Measurements from ENCODE around the gene MYADML2.

The MYADML2 gene

GRCh38 chr17:81980707-81981343, 33.8 kb upstream of the MYADML2 start:
- Histone ChIP-seq H3K27ac (no peak overlapping the region), H3K36me3 (peaks cover 18% of the 10 kb centered on the region), H3K9me3 (no peaks in the 10 kb centered on the region), H3K4me1 (ENCODE audit: control insufficient read depth in 1 of 2, insufficient read depth in 1 of 2, low read depth in 1 of 2, low read length in 1 of 2) (peaks cover 23 to 26% of the 10 kb centered on the region in 2 experiments), H3K4me3 (ENCODE audit: low read depth in 1 of 2, low read length in 1 of 2) (no peak overlapping the region), H3K27me3 (peaks cover 8% of the 10 kb centered on the region)
- TF ChIP-seq CTCF (IDR thresholded peaks at IDR 0.05): no peak

DNA sequence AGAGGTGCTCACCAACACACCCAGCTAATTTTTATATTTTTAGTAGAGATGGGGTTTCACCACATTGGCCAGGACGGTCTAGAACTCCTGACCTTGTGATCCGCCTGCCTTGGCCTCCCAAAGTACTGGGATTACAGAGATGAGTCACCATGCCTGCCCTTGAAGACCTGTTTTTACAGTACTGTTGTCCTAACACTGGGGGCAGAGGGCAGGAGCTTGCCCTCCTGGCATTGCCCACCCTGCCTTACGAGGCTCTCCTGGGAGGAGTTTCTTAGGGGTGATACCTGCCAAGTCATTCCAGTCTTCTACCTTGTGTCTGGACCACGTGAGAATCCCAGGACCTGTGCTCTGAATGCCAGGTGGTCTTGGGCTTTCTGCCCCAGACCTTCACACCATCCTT, 33.1 kb upstream of the MYADML2 start:
- Histone ChIP-seq H3K4me1 (ENCODE audit: control insufficient read depth in 1 of 2, insufficient read depth in 1 of 2, low read depth in 1 of 2, low read length in 1 of 2) (peaks cover 24 to 28% of the 10 kb centered on the region in 2 experiments), H3K4me3 (ENCODE audit: low read depth in 1 of 2, low read length in 1 of 2) (no peak overlapping the region), H3K27ac (no peak overlapping the region), H3K36me3 (peaks cover 12% of the 10 kb centered on the region), H3K9me3 (no peaks in the 10 kb centered on the region), H3K27me3 (peaks cover 8% of the 10 kb centered on the region)
- no peak for TF ChIP-seq CTCF (IDR thresholded peaks at IDR 0.05)

DNA sequence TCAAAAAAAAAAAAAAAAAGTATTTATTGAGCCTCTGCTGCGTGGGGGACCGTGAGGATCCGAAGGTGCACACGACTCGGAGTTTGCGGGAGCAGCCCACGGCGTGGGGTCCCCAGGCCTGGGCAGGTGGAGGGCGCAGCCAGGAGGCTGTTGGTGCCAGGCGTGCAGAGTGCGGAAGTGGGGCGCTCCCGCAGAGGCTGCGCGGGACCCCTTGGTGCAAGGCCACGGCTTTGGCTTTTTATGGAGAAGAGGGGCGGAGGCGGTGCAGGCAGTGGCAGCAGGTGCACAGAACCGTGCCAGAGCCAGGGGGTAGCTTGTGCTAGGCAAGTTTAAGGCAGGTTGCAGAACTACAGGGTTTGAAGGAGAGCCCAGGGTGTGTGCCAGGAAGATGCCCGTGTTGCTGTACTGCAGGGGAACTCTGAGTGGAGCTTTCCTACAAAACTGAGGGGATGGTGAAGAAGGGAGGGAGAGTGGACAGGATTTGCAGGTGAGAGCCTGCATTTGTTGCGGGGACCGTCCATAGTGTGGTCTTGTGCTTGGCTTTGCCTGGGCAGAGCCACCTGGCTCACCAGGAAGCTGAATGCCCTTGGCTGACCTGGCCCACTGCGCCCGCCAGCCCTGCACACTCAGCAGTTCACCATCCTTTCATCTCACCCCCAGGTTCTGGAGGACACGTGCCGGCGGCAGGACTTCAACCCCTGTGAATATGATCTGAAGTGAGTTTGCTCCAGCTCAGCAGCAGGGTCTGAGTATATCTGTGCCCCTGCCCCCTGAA, 31.7 kb upstream of the MYADML2 start:
- no peak overlapping the region for H3K27ac ChIP-seq
- H3K36me3 ChIP-seq: no peaks in the 10 kb centered on the region
- H3K9me3 ChIP-seq: no peaks in the 10 kb centered on the region
- TF ChIP-seq CTCF (IDR thresholded peaks at IDR 0.05): no peak
- peaks cover 29 to 34% of the 10 kb centered on the region in 2 experiments for H3K4me1 ChIP-seq (ENCODE audit: control insufficient read depth in 1 of 2, insufficient read depth in 1 of 2, low read depth in 1 of 2, low read length in 1 of 2)
- H3K27me3 ChIP-seq: peaks cover 11% of the 10 kb centered on the region
- peak overlapping the region in 1 of 2 experiments; percentile 78 for H3K4me3 ChIP-seq (ENCODE audit: low read depth in 1 of 2, low read length in 1 of 2)

GRCh38 chr17:81977211-81977808, 30.3 kb upstream of the MYADML2 start, which contains the start of gene ASPSCR1:
Gene ASPSCR1 (plus strand): TSS chr17:81977629. CDS start chr17:81977647, 18 bp downstream.
- H3K9me3 ChIP-seq: no peaks in the 10 kb centered on the region
- peaks cover 11% of the 10 kb centered on the region for H3K27me3 ChIP-seq
- peak; percentile 45 for TF ChIP-seq CTCF (IDR thresholded peaks at IDR 0.05)
- no peaks in the 10 kb centered on the region for H3K36me3 ChIP-seq
- peak within 1 kb of the TSS; percentile 78 to 83 for H3K4me3 ChIP-seq (ENCODE audit: low read depth in 1 of 2, low read length in 1 of 2)
- peaks cover 29 to 34% of the 10 kb centered on the region in 2 experiments for H3K4me1 ChIP-seq (ENCODE audit: control insufficient read depth in 1 of 2, insufficient read depth in 1 of 2, low read depth in 1 of 2, low read length in 1 of 2)
- H3K27ac ChIP-seq: peak within 1 kb of the TSS; percentile 93

DNA sequence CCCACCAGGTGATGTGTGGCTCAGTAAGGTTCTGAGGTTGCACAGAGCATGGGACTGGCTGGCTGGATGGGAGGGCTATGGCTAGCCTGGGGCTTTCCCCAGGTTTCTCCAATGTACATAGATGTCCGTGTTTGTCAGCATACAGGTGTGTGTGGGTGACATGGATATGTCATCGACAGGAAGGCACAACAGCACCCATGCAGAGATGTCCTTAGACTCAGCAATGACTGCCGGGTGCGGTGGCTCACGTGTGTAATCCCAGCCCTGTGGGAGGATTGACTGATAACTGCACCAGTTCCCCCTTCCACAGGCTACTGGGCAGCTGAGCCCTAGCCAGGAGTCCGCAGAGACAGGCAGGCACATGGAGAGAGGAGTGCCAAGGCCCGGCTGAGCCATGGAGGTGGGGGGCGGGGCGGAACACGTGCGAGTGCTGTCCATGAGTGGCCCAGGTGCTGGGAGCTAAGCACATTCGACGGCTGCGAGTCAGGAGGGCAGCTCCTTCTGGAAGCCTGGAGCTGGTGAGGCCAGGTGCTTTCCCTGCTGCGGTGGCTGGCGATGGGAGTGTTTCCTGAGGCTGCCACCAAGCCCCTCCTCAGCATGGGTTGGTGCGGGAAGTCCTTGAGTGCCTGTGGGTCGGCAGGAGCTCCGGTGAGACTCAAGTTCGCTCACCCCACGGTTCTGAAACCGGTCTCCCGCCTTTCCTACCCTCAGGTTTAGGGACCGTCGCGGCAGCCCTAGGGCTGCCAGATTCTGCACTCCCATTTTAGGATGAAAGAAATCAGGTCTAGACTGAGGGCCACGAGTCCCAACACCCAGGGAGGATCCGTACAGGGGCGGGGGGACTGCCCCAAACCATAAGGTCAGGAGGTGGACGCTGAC, 29.5 kb upstream of the MYADML2 start:
- peak overlapping the region; percentile 93 for H3K27ac ChIP-seq
- peaks cover 29 to 34% of the 10 kb centered on the region in 2 experiments for H3K4me1 ChIP-seq (ENCODE audit: control insufficient read depth in 1 of 2, insufficient read depth in 1 of 2, low read depth in 1 of 2, low read length in 1 of 2)
- peak overlapping the region; percentile 78 to 83 for H3K4me3 ChIP-seq (ENCODE audit: low read depth in 1 of 2, low read length in 1 of 2)
- no peak for TF ChIP-seq CTCF (IDR thresholded peaks at IDR 0.05)
- no peaks in the 10 kb centered on the region for H3K36me3 ChIP-seq
- peaks cover 14% of the 10 kb centered on the region for H3K27me3 ChIP-seq
- no peaks in the 10 kb centered on the region for H3K9me3 ChIP-seq
